Stimulated activated CD4-positive, alpha-beta T cell treated with anti-CD3 and anti-CD28 coated beads, Interleukin-12 subunit alpha, Interleukin-12 subunit beta, amount 100 ng/mL, for 4 hours (primary cell): ENCODE measurements around the gene CEP126.
"Not testable (repeated sequence)": the region's sequence is repeated elsewhere in the genome, so short reads cannot be mapped to it uniquely, and the experiment has no call there.

ENCODE experiments used
- DNase-seq: peaks from one replicate; pipeline ENCODE4 v3.0.0-alpha.2; 2020

The CEP126 gene

DNA sequence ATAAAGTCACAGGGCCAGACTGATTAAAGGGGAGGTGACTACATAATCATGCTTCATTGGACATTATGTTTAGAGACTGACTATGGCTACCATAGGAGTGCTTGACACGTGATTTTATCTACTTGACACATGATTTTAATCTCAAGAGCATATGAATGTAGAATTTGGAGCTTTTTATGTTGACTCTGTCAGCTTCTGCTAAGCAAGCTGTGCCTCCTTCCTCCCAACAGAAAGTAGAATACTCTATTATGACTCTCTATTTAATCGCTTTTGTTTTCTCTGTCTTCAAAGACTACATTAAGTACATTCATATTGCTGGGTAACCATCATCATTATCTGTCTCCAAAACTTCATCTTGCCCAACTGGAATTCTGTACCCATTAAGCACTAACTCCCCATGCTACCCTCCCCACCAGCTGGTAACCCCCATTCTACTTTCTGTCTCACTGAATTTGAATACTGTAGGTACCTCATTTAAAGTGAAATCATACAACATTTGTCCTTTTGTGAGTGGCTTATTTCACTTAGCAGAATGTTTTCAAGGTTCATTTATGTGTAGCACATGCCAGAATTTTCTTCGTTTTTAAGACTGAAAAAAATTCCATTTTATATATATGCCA is 26.2 kb downstream of the CEP126 start:
- DNase-seq: no peak

DNA sequence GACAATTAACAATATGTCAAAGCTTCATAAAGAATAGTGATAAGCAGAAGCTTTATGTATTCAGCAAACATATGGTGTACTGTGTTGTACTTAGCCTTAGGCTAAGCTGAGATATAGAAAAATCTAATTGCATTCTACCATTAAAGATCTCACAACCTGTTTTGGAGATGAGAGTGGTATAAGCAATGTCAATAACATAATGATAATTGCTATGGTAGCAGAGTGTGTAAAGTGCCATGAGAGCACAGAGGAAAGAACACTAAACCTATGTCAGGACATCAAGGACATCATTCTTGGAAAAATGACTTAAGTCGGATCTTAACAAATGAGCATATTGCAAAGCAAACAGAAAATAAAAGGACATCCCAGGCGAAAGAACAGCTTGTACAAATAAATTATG is 30.1 kb downstream of the CEP126 start:
- no peak for DNase-seq

DNA sequence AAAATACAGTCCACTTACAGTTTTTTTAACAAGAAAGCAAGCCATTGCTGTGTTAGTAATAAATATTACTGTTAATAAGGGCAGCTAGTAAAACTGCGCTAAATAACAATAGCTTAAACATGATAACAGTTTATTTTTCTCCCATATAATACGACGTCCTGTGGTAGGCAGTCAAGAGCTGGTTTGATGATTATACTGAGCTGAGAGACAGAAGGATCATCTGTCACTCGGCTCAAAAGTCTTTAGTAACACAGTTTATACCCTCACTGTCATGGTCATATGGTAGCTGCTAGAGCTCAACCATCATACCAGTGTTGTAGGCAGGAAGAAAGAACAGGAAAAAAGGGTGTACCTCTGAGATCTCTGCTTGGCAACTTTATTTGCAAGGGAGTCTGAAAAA is 30.6 kb downstream of the CEP126 start:
- no peak for DNase-seq

DNA sequence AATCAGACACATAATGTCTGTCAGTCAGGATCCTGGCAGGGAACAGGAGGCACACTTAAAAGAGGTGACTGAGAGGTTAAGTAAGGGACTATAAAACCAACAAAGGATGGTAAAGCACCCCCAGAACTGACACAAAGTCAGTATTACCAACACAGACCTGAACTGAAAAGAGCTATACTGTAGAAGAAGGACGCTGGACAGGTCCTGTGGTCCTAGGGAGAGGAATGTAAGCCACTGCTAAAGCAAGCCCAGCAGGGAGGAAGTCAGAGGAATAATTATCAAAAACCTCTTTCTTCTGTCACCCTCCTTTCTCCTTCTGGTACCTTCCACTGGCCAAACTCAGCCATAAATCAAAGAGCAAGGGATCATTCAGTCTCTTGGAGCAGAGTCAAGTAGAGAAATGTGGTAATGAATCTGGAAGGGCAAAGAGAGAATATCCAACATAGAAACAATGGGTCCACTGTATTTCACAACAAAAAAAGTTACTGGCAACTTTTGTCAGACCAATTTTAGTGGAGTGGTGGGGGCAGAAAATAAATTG is 34.9 kb downstream of the CEP126 start:
- no peak for DNase-seq

DNA sequence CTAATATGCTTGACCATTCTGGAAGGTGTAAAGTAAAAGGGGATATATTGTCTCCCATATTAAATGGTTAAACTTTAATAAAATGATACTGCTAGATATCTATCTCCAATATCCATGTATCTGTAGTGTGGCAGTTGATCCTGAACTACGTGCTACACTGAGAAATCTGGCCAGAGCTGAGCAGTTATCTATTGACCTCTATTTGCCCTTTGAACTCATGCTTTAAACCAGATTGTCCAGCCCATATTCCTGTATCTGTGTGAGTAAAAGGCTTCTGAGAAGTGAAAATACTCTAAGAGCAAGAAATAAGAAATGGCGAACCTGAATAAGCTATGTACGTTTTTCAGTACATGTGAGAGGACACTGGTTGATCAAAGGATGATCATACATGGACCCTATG is 40.5 kb downstream of the CEP126 start:
- no peak for DNase-seq

DNA sequence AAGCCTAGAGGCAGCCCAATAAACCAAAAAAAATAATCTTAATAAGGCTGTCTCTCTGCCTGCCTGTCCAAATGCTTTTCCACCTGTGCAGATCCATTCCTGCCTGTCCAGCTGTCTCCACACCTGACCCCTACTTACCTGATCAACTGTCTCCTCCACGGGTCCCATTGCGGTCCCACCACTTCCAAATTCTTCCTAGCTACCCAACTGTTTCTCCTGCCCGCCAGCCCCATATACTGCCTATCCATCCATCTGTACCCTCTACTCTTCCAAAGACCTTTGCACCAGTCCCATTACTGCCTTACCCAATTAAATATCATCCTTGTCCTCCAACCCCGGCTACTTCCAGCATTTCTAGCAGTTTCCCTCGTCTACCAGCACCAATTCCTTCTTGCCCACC is 40.9 kb downstream of the CEP126 start:
- no peak for DNase-seq

DNA sequence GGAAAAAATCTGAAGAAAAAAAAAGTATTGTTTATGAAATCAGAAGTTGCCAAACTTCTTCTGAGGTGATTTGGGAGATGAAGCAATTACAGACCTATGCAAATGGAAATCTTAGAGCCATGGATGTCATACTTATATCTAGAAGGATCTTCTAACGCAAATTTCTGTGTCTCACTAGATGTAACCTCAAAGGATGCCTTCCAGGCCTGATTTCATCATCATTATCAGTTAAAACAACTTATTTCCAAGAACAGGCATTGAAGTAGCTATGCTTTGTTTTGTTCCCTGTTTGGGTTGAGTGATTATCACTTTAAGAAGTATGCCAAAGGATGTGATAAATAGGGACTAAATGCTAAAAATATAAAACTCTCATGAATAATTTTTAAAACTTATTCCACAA is 45.4 kb downstream of the CEP126 start:
- DNase-seq: no peak

DNA sequence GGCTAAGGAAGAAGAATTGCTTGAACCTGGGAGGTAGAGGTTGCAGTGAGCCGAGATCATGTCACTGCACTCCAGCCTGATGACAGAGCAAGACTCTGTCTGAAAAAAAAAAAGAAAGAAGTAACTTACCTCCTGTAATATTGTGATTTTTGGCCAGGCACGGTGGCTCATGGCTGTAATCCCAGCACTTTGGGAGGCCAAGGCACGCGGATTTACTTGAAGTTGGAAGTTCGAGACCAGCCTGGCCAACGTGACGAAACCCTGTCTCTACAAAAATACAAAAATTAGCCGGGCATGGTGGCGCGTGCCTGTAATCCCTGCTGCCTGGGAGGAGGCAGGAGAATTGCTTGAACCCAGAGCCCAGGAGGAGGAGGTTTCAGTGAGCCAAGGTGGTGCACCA is 49.4 kb downstream of the CEP126 start:
- not testable (repeated sequence) for DNase-seq

DNA sequence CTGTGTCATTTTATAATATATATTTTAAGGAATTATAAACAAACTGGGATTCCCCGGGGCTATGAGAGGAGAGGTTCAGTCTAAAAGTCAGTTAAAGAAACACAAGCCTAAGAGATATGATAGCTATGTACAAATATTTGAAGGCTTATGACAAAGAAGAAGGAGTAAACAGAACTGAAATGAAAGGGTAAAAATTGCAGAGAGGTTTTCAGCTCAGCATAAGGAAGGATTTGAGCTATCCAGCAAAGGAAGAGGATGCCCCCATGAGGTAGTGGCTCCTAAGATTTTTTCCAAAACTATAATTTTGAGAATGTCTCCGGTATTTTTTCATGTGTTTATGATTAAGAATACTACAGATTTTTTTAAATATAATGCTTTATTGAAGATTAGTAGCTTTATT is 59.4 kb downstream of the CEP126 start:
- no peak for DNase-seq

DNA sequence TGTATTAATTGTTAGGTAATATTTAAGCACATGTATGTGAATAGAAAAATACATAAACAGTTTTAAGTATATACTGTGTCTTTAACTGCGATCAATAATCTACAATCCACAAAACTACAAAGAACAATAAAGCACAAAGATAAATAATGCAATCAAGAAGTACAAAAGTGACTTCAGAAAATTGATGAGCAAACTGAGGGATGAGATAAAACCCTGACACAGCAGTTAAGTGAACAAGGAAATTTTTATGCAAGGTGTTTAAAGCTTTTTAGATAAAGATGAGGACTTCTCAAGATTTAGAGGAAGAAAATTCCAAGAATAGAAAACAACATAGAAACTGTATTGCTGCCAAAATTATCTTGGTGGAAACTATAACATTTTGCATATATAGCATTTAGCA is 60.0 kb downstream of the CEP126 start:
- no peak for DNase-seq

DNA sequence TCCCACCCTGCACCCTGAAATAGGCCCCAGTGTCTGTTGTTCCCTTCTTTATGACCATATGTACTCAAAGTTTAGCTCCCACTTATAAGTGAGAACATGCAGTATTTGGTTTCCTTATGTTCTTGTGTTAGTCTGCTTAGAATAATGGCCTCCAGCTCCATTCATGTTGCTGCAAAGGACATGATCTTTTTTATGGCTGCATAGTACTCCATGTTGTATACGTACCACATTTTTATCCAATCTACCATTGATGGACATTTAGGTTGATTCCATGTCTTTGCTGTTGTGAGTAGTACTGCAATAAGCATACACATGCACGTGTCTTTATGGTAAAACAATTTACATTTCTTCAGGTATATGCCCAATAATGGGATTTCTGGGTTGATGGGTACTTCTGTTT is 60.9 kb downstream of the CEP126 start:
- DNase-seq: no peak

DNA sequence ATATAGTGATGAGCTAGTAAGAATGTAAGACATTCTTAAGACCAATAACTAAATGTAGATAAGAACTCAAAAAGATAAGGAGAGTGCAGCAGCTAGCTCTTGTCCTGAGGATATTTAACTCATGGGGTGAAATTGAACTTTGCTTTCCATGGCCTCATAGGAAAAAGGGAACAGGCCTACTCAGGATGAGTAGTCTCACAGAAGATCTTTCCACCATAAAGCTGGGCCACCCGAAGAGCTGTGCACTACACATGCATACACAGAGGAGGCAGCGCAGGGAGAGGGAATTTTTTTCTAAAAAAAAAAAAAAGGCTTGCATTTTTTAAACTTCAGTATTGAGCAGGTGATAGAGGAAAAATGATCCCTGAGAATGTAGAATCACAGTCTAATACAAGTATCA is 72.6 kb downstream of the CEP126 start:
- DNase-seq: no peak

DNA sequence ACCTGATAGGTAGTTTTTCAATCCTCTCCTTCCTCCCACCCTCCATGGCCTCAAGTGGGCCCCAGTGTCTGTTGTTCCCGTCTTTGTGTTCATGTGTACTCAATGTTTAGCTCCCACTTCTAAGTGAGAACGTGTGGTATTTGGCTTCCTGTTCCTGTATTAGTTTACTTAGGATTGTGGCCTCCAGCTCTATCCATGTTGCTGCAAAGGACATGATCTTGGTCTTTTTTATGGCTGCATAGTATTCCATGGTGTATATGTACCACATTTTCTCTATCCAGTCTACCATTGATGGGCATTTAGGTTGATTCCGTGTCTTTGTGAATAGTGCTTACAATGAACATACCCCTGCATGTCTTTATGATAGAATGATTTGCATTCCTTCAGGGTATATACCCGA is 78.4 kb downstream of the CEP126 start:
- no peak for DNase-seq

DNA sequence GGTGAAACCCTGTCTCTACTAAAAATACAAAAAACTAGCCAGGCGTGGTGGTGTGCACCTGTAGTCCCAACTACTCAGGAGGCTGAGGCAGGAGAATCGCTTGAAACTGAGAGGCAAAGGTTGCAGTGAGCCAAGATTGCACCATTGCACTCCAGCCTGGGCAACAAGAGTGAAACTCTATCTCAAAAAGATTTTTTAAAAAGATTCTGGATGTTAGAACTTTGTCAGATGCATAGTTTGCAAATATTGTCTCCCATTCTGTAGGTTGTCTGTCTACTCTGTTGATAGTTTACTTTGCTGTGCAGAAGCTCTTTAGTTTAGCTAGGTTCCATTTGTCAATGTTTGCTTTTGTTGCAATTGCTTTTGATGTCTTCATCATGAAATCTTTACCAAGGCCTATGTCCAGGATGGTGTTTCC is 79.3 kb downstream of the CEP126 start:
- DNase-seq: not testable (repeated sequence)

DNA sequence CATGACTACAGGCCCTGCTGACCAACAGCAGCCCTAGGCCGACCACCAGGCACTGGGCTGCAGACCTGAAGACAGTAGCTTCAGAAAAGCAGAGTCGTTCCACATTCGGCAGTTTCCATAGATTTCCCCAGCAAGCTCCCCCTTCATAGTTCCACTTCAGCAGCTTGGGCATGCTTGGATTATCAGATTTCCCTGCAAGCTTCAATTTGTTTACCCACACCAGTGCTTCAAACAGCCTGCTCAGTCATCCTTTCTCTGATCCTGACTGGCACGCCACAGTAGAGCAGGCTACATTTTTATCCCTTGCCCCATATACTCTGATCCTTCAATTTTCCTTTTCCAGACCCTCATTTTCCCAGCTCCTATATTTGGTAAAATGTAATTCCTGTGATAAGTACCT is 81.3 kb downstream of the CEP126 start:
- DNase-seq: no peak

DNA sequence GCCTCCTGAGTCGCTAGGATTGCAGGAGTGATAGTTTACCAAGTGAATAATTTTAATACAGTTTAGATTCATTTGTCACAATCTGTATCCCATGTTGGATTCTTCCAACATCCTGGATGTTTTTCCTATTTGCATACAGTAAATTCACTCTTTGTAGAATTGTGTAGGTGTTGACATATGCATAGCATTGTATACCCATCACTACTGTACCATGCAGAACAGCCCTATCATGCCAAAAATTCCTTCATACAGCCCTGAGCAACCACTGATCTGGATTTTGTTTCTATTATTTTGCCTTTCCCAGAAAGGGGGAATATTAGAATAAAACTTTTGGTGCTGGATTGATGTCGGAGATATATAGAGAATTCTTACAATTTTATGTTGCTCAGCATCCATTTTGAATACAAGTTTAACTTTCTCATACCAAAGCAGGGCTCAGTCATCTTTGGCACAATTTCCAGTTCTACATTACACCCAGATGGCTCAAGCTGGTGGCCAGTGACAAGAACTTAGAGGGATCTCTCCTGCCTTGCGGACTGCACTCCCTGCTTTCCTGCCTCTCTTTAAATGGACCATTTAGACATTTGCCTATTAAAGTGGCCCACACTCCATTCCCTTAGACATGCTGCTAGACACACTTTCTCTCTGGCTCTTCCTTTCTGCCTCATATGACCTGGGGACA is 87.0 kb downstream of the CEP126 start:
- DNase-seq: no peak

DNA sequence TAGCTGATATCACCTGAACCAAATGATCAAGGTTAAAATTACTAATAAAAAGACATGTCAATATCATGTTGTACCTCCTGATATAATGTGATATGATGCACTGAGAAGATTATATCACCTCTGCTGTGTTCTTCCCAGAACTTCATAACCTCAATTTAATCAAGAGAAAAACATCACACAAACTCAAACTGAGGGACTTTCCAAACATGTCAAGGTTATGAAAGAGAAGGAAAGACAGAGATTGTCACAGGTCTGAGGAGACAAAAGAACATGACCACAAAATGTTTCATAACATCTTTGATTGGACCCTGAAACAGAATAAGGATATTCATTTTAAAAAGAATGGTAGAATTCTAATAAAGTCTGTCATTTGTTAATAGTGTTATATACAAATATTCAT is 89.4 kb downstream of the CEP126 start:
- no peak for DNase-seq

DNA sequence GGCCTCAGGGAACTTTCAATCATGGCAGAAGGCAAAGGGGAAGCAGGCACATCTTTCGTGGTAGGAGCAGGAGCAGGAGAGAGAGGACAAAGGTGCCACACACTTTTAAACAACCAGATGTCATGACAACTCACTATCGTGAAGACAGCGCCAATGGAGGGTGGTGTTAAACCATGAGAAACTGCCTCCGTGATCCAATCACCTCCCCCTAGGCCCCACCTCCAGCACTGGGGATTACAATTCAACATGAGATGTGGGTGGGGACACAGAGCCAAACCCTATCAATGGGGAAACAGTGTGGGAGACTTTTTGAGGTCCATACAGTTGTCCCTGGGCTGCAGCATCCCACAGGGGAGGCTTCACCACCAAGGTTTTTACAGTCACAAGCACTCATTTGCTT is 90.5 kb downstream of the CEP126 start:
- no peak for DNase-seq

DNA sequence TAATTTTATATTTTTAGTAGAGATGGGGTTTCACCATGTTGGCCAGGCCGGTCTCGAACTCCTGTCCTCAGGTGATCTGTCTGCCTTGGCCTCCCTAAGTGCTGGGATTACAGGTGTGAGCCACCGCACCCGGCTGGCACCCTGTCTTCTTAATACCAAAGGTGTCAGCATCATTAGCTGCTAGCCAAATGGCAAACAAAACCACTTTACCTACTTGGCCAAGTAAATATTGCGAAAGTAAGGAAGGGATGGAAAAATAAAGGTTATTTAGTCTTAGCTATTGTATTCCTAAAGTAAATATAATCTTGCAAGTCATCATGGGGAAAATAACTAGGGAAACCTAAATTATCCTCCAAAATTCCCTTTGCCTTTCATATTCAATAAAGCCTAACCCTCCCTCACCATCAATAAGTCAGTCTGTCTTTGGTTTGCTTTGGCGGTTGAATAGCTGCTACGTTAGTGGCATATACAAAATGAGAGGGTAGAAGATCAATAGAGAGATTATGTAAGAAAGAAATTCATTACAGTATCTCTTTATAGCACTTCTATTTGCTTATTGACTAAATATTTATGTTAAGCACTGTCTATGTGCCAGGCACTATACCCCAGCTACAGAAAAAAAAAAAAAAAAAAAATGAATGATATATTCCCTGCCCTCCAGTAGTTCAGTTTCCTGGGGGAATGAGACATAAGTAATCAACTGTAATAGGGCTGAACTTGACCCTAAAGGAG is 92.2 kb downstream of the CEP126 start:
- DNase-seq: no peak

DNA sequence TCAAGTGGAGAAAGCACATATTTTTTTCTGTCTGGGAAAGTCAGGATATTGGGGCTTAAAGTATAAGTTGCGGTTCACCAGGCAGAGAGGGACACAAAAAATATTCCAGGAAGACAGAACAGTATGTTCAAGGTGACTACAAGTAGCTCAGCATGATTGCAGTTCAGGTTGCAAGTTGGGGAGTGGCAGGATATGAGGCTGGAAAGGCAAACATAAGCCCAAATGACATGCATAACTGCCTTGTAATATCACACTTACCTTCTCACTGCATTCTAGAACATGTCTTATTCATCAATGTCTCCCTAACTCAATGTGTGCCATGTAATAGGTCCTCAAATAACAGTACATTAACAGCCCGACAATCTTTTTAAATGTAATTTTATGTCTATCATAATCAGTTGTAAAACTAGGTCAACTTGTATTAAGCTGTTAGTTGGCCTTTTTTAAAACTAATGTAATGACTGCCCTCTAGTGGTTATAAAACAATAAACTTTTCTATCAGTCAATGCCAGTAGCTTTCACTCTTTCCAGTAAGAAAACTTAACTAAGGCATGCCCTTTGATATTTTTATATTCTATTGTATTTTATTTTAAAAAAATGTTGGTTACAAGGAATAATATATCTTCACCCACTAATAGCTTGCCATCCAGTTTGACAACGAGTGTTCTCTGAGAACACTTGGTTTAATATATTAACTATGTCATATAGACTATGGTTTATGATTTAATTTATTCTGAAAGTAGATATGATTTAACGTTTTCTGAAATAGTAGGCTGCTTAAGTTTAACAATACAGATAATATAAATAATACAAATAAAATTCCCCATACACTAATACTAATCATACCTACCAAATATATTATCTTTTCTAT is 93.0 kb downstream of the CEP126 start:
- DNase-seq: no peak

DNA sequence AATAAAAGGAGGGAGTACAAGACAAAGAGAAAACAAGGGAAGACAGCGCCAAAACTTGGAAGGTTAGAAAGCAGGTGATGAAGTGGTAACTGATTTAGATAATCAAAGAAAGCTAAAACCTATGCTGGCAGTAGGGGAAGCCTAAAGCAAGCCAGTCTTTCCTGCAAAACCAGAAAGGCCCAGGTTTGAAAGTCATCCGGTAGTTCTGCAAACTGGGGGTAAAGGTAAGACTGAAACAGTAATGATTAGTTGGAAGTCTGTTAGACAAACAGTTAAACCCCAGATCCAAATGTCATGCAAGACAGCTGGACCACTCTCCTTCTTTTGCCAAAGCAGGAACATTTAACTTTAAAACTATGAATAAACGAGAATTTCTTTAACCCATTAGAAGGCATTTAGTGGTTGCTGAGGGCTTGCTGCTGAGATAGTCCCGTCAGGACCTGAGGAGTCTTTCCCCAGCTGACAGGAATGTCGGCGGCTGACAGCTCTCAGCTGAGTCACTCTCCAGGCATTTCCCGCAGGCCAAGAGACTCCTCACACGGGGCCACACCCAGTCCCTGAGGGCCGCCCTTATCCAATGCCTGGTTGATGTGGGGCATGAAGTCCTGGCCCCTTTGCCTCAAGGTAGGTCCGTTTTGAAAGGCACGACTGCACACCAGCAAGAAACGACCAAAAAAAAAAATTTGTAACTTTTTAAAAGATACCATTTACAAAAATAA is 96.1 kb downstream of the CEP126 start:
- DNase-seq: no peak

DNA sequence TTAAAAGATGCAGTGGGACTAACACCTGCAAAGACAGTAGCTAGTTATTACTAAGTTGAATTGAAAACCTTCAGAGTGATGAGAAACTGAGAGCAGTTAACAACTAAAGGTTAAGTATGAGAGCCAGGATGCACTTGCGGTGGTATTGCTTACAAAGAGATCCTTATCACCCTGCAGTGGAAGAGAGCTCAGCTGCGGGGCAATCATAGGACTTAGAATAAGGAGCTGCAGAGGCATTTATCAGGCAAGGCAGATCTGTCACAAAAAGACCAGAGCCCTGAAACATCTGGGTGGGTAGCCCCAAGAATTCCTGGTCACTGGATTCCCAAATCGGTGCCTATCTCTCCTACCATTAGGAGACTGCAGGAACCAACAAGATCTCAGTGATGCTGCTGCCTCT is 98.1 kb downstream of the CEP126 start:
- DNase-seq: no peak
